Natural killer cell (primary cell): ENCODE data around the gene BATF. TPM values are rescaled to one million over a fixed set of nuclear protein-coding genes. Genes with fewer than 3 reads are reported as not detected.
A peak's percentile ranks its signal among the peaks of the same experiment; 100 is the strongest.

Experiments used
- ATAC-seq, 3 donors: fragments of 150-1000 bp in 2 of 3; fragments of 200-7000 bp in 1 of 3; cut with Tn5 transposase; 1 replicate in 1 of 3; 2 replicates in 2 of 3; pipeline ENCODE4 v1.10.0; 2021; ENCODE audit warnings: mild to moderate bottlenecking in 2 of 3, moderate library complexity in 2 of 3
- DNase-seq, 2 donors: peaks; one replicate each; pipeline versions ENCODE4 v3.0.0 to v3.0.0-alpha.2; 2013 to 2021; ENCODE audit warnings: mixed read lengths in 1 of 2
- H3K27ac ChIP-seq: one replicate; pipeline ENCODE4 v1.5.1; 2013; ENCODE audit warnings: mild to moderate bottlenecking, low read length
- H3K27me3 ChIP-seq: one replicate; pipeline ENCODE4 v1.6.1; 2013; ENCODE audit warnings: low read length; ENCODE audit not compliant: control insufficient read depth, insufficient read depth
- H3K36me3 ChIP-seq: one replicate; pipeline ENCODE4 v1.6.1; 2013; ENCODE audit warnings: low read length; ENCODE audit not compliant: control insufficient read depth, insufficient read depth
- H3K4me1 ChIP-seq: one replicate; pipeline ENCODE4 v1.6.1; 2013; ENCODE audit warnings: low read length; ENCODE audit not compliant: control insufficient read depth, insufficient read depth
- H3K4me3 ChIP-seq: one replicate; pipeline ENCODE4 v1.5.1; 2013; ENCODE audit warnings: low read length
- H3K9me3 ChIP-seq: one replicate; pipeline ENCODE4 v1.6.1; 2013; ENCODE audit warnings: low read length; ENCODE audit not compliant: control insufficient read depth, insufficient read depth
- H3K27ac Mint-ChIP-seq, 2 donors: one replicate each; pipeline ENCODE4 v1.8.0; 2022; ENCODE audit warnings: mild to moderate bottlenecking in 2 of 2, mixed read lengths in 2 of 2, moderate library complexity in 1 of 2
- H3K27me3 Mint-ChIP-seq, 2 donors: one replicate each; pipeline ENCODE4 v1.8.0; 2022; ENCODE audit warnings: low read depth in 2 of 2, mixed read lengths in 2 of 2
- H3K36me3 Mint-ChIP-seq: one replicate; pipeline ENCODE4 v1.8.0; 2022; ENCODE audit warnings: mixed read lengths
- H3K4me1 Mint-ChIP-seq, 2 donors: one replicate each; pipeline ENCODE4 v1.8.0; 2022; ENCODE audit warnings: mixed read lengths in 2 of 2
- H3K4me3 Mint-ChIP-seq: one replicate; pipeline ENCODE4 v1.8.0; 2022; ENCODE audit warnings: mild to moderate bottlenecking, moderate library complexity, mixed read lengths
- H3K9me3 Mint-ChIP-seq, 2 donors: one replicate each; pipeline ENCODE4 v1.8.0; 2022; ENCODE audit warnings: mixed read lengths in 2 of 2
- WGBS: methylation state at CpG from one replicate; pipeline ENCODE4 v1.1.7; 2013; ENCODE audit warnings: missing lambda C conversion rate; ENCODE audit not compliant: insufficient coverage; 5-methylcytosine and 5-hydroxymethylcytosine counted together
- intact Hi-C: fragments of 100-400 bp; cut with micrococcal nuclease; formaldehyde crosslinking; loops from one replicate; pipeline ENCODE4 v1.14.2; 2022
- total RNA-seq, 4 donors: library from RNA; stranded (reverse); fragments of 120-200 nt in 1 of 4; gene quantifications; one replicate each; pipeline versions ENCODE4 v1.2.3 to v1.2.4, GENCODE V29; 2013 to 2022
- TF ChIP-seq, protein P1 (sequence below): fragments of 200-600 bp; IDR thresholded peaks from one replicate; pipeline ENCODE4 v1.8.0; 2022; ENCODE audit warnings: antibody characterized with exemption

BATF gene
- total RNA-seq, 3 donors from 2014 or later (not counting 1 experiment from before 2014, with no cell fraction given) = 12.6 to 32.5 (median 21.4) TPM

GRCh38 chr14:75501080-75501479 is 21.2 kb upstream of the BATF start:
- Histone ChIP-seq H3K36me3 (no peaks in the 10 kb centered on the region), H3K4me3 (no peak overlapping the region), H3K9me3 (no peaks in the 10 kb centered on the region), H3K27ac (no peak overlapping the region), H3K4me1 (peaks cover 9% of the 10 kb centered on the region), H3K27me3 (no peaks in the 10 kb centered on the region)
- H3K9me3 Mint-ChIP-seq = no peaks in the 10 kb centered on the region
- TF ChIP-seq, protein P1, sequence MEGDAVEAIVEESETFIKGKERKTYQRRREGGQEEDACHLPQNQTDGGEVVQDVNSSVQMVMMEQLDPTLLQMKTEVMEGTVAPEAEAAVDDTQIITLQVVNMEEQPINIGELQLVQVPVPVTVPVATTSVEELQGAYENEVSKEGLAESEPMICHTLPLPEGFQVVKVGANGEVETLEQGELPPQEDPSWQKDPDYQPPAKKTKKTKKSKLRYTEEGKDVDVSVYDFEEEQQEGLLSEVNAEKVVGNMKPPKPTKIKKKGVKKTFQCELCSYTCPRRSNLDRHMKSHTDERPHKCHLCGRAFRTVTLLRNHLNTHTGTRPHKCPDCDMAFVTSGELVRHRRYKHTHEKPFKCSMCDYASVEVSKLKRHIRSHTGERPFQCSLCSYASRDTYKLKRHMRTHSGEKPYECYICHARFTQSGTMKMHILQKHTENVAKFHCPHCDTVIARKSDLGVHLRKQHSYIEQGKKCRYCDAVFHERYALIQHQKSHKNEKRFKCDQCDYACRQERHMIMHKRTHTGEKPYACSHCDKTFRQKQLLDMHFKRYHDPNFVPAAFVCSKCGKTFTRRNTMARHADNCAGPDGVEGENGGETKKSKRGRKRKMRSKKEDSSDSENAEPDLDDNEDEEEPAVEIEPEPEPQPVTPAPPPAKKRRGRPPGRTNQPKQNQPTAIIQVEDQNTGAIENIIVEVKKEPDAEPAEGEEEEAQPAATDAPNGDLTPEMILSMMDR = no peak
- no peak for ATAC-seq
- intact Hi-C loops = no loop called here
- peaks cover 10 to 11% of the 10 kb centered on the region in 2 donors for H3K4me1 Mint-ChIP-seq
- H3K27ac Mint-ChIP-seq = no peak overlapping the region
- no peaks in the 10 kb centered on the region for H3K36me3 Mint-ChIP-seq
- no peak for DNase-seq
- no peaks in the 10 kb centered on the region for H3K27me3 Mint-ChIP-seq
- 94% methylated on average over 3 of the region's 3 CpGs for WGBS
- no peak overlapping the region for H3K4me3 Mint-ChIP-seq

DNA sequence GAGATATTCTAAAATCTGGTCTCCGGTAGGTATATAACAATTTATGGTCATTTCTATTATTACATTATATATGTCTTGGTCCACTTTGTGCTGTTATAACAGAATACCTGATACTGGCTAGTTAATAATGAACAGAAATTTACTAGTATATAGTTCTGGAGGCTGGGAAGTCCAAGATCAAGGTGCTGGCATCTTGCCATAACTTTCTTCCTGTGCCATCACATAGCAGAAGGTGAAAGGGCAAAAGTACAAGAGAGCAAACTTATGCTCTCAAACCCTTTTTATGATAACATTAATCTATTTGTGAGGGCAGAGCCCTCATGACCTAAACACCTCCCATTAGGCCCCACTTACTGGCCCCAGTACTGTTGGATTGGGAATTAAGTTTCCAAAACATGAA is 17.9 kb upstream of the BATF start:
- Histone ChIP-seq H3K9me3 (no peaks in the 10 kb centered on the region), H3K27ac (no peak overlapping the region), H3K27me3 (no peaks in the 10 kb centered on the region), H3K4me1 (no peaks in the 10 kb centered on the region), H3K4me3 (no peak overlapping the region), H3K36me3 (no peaks in the 10 kb centered on the region)
- no peak for DNase-seq
- TF ChIP-seq, protein P1 = no peak
- H3K27ac Mint-ChIP-seq = no peak overlapping the region
- ATAC-seq = no peak
- no CpG with 5 or more reads among the region's 1 CpG for WGBS
- H3K27me3 Mint-ChIP-seq = peaks cover 0 to 3% of the 10 kb centered on the region in 2 donors
- peaks cover 0 to 3% of the 10 kb centered on the region in 2 donors for H3K9me3 Mint-ChIP-seq
- no peaks in the 10 kb centered on the region for H3K4me1 Mint-ChIP-seq
- intact Hi-C loops = no loop called here
- no peak overlapping the region for H3K4me3 Mint-ChIP-seq
- H3K36me3 Mint-ChIP-seq = no peaks in the 10 kb centered on the region

GRCh38 chr14:75506930-75507329 is 15.3 kb upstream of the BATF start:
- no CpG with 5 or more reads among the region's 1 CpG for WGBS
- TF ChIP-seq, protein P1 = no peak

DNA sequence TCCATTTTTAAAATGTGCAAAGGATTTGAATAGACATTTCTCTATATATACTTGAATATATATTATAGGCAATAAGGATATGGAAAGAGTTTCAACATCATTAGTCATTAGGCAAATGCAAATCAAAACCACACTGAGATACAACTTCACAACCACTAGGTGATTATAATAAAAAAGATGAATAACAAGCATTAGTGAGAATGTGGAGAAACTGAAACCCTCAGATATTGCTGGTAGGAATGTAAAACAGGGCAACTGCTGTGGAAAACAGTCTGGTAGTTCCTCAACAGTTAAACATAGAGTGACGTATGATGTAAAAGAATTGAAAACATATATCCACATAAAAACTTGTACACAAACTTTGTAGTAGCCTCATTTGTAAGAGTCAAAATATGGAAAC is 11.7 kb upstream of the BATF start:
- H3K27ac ChIP-seq = no peak overlapping the region
- peaks cover 7% of the 10 kb centered on the region for H3K9me3 ChIP-seq
- Mint-ChIP-seq H3K4me3 (no peak overlapping the region), H3K27ac (peak overlapping the region in 1 of 2 donors; percentile 46), H3K9me3 (peaks cover 0 to 6% of the 10 kb centered on the region in 2 donors), H3K4me1 (peaks cover 13 to 17% of the 10 kb centered on the region in 2 donors), H3K36me3 (peaks cover 5% of the 10 kb centered on the region), H3K27me3 (peaks cover 0 to 3% of the 10 kb centered on the region in 2 donors)
- no CpG with 5 or more reads among the region's 1 CpG for WGBS
- no peak for ATAC-seq
- no peak overlapping the region for H3K4me3 ChIP-seq
- TF ChIP-seq, protein P1 = no peak
- no peaks in the 10 kb centered on the region for H3K36me3 ChIP-seq
- no peak for DNase-seq
- intact Hi-C loops = no loop called here
- H3K27me3 ChIP-seq = no peaks in the 10 kb centered on the region
- H3K4me1 ChIP-seq = peaks cover 18% of the 10 kb centered on the region

More at GRCh38 chr14:75506930-75507329, 15.3 kb upstream of the BATF start:
- Histone ChIP-seq H3K27ac (no peak overlapping the region), H3K4me3 (no peak overlapping the region), H3K27me3 (no peaks in the 10 kb centered on the region), H3K36me3 (no peaks in the 10 kb centered on the region), H3K4me1 (no peaks in the 10 kb centered on the region), H3K9me3 (peaks cover 4% of the 10 kb centered on the region)
- Mint-ChIP-seq H3K9me3 (peaks cover 0 to 6% of the 10 kb centered on the region in 2 donors), H3K27me3 (peaks cover 0 to 3% of the 10 kb centered on the region in 2 donors), H3K4me1 (no peaks in the 10 kb centered on the region), H3K36me3 (peaks cover 5% of the 10 kb centered on the region), H3K4me3 (no peak overlapping the region), H3K27ac (no peak overlapping the region)
- ATAC-seq = no peak
- intact Hi-C loops = no loop called here
- DNase-seq = no peak
